ENCODE measurements around the gene ANKS6.

ANKS6 gene

GRCh38 chr9:98796364-98797101 is at the start of gene ANKS6:
TSS of gene ANKS6 (minus strand) at chr9:98796555. CDS start at chr9:98796491, 64 bp downstream.
- peak; percentile 78 for DNase-seq

GRCh38 chr9:98846081-98846480 is 49.7 kb upstream of the ANKS6 start:
- DNase-seq: no peak

- DNase-seq: no peak
These were observed 46.2 kb upstream of the ANKS6 start for GRCh38 chr9:98842510-98842909.

GRCh38 chr9:98839724-98840123 is 43.4 kb upstream of the ANKS6 start:
- no peak for DNase-seq

GRCh38 chr9:98838868-98839565 is 42.7 kb upstream of the ANKS6 start:
- no peak for DNase-seq

- no peak for DNase-seq
These were observed 42.0 kb upstream of the ANKS6 start for GRCh38 chr9:98838155-98838867.

- DNase-seq: no peak
These were observed 41.2 kb upstream of the ANKS6 start for GRCh38 chr9:98837516-98837915.

GRCh38 chr9:98836206-98836605 is 39.9 kb upstream of the ANKS6 start:
- DNase-seq: no peak

- no peak for DNase-seq
These were observed 38.0 kb upstream of the ANKS6 start for GRCh38 chr9:98834386-98834785.

GRCh38 chr9:98833090-98833956 is 37.0 kb upstream of the ANKS6 start:
- no peak for DNase-seq

GRCh38 chr9:98832768-98833089 is 36.4 kb upstream of the ANKS6 start:
- DNase-seq: no peak

GRCh38 chr9:98831696-98832095 is 35.3 kb upstream of the ANKS6 start:
- DNase-seq: no peak

- no peak for DNase-seq
These were observed 34.2 kb upstream of the ANKS6 start for GRCh38 chr9:98830554-98830953.

- DNase-seq: no peak
These were observed 33.4 kb upstream of the ANKS6 start for GRCh38 chr9:98829766-98830165.

GRCh38 chr9:98826716-98827115 is 30.4 kb upstream of the ANKS6 start:
- DNase-seq: no peak

GRCh38 chr9:98825414-98825813 is 29.1 kb upstream of the ANKS6 start:
- DNase-seq: no peak

- no peak for DNase-seq
These were observed 27.4 kb upstream of the ANKS6 start for GRCh38 chr9:98823666-98824334.

GRCh38 chr9:98822661-98823060 is 26.3 kb upstream of the ANKS6 start:
- DNase-seq: no peak

GRCh38 chr9:98821831-98822230 is 25.5 kb upstream of the ANKS6 start:
- no peak for DNase-seq

- no peak for DNase-seq
These were observed 22.9 kb upstream of the ANKS6 start for GRCh38 chr9:98819231-98819630.

- DNase-seq: no peak
These were observed 22.4 kb upstream of the ANKS6 start for GRCh38 chr9:98818764-98819163.

- no peak for DNase-seq
These were observed 19.1 kb upstream of the ANKS6 start for GRCh38 chr9:98815391-98815951.
